Right lung (tissue), 5 donors: ENCODE data around the gene UHRF1. TPM values are rescaled to one million over a fixed set of nuclear protein-coding genes. Genes with fewer than 3 reads are reported as not detected.
A peak's percentile ranks its signal among the peaks of the same experiment; 100 is the strongest.
"Not testable (repeated sequence)": the region's sequence is repeated elsewhere in the genome, so short reads cannot be mapped to it uniquely, and the experiment has no call there.

Experiments used
- DNase-seq, 2 donors: peaks; one replicate each; pipeline ENCODE4 v3.0.0-alpha.2; 2013
- polyA plus RNA-seq, 5 donors: library from polyadenylated mRNA; unstranded; fragments of 120-200 nt; gene quantifications; one replicate each; pipeline versions ENCODE4 v1.2.1 to v1.2.3, GENCODE V29; 2013; ENCODE audit warnings: inconsistent platforms in 1 of 5, low replicate concordance in 1 of 5; ENCODE audit not compliant: insufficient read length in 5 of 5, insufficient read depth in 1 of 5

UHRF1 gene
- polyA plus RNA-seq, 5 donors, result 17.5 to 24.6 (median 23.0) TPM

DNA sequence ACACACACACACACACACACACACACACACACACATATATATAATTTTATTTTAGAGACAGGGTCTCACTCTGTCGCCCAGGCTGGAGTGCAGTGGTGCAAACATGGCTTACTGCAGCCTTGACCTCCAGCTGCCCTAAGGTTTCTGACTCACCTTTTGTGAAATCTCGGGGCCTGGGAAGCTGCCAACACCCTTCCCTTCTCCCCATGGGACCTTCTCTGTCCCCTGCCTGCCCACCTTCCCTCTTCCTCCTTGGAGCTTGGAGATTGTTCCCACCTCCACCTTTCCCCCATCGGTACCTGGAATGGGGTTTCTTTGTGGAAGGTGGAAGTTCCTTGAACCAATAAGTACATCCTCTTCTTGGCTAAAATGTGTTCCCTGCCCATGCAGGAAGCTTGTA, 12.9 kb upstream of the UHRF1 start:
- DNase-seq, result no peak

DNA sequence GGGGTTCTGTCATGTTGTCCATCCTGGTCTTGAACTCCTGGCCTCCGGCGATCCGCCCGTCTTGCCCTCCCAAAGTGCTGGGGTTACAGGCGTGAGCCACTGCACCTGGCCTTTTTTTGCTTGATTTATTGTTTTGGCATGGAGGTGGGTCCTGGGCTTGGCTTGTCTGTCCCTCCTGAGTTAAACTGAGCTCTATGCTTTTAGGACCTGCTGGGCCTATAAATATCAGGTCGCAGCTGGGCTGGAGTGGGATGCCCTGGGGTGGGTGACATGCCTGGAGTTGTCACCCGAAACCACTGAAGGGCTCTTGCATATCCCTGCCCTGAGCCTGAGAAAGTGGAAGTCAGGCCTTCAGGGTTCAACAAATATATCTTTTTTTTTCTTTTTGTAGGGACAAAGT, 12.2 kb upstream of the UHRF1 start:
- DNase-seq, result no peak

DNA sequence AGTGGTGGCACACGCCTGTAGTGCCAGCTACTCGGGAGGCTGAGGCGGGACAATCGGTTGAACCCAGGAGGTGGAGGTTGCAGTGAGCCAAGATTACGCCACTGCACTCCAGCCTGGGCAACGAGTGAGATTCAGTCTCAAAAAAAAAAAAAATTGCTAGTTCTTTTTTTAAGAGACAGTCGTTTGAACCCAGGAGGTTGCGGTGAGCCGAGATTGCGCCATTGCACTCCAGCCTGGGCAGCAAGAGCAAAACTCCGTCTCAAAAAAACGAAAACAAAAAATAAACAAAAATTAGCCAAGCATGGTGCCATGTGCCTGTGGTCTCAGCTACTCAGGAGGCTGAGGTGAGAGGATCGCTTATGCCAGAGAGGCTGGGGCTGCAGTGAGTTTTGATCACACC, 8.4 kb upstream of the UHRF1 start:
- DNase-seq, result not testable (repeated sequence)

DNA sequence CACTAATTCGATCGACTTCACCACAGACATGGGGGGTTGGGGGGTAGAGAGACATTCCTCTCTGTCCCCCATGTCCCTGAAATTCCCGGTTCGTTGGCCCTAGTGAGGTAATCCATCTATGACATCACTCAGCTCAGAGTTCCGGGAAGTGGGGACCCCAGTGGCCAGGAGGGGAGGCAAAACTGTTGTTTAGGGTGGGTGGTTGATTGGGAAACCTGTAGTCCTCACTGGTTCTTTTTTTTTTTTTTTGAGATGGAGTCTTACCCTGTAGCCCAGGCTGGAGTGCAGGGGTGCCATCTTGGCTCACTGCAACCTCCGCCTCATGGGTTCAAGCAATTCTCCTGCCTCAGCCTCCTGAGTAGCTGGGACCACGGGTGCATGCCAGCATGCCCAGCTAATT, 6.5 kb upstream of the UHRF1 start, which contains the start of gene ARRDC5:
TSS of gene ARRDC5 (minus strand) at position 101 of the 400 bp plus-strand sequence. CDS start at position 30, 71 bp downstream.
- DNase-seq, result no peak

DNA sequence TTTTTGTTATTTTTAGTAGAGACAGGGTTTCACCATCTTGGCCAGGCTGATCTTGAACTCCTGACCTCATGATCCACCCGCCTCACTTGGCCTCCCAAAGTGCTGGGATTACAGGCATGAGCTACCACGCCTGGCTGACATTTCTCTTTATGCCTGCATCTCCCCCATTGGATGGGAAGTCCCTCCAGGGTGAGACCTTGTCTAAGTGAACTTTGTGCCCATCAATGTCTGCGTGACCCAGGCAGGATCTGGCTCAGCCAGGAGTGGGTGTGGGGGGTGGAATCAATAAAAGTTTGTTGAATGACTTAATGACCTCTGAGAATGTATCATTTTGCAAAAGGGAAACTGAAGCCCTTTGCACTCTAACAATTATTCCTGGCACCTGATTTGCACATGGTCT, 4.8 kb upstream of the UHRF1 start:
- DNase-seq, result no peak

DNA sequence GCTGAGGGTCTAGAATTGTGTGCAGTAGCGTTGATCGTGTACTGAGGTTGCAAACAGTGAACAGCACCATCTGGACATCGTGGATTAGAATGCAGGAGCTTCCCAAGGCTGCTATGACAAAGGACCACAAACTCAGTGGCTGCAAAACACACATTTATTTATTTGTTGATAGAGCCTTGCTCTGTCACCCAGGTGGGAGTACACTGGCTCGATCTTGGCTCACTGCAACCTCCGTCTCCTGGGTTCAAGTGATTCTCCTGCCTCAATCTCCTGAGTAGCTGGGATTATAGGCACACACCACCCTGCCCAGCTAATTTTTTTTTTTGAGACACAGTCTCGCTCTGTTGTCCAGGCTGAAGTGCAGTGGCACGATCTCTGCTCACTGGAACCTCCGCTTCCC, 2.3 kb upstream of the UHRF1 start:
- no peak for DNase-seq

DNA sequence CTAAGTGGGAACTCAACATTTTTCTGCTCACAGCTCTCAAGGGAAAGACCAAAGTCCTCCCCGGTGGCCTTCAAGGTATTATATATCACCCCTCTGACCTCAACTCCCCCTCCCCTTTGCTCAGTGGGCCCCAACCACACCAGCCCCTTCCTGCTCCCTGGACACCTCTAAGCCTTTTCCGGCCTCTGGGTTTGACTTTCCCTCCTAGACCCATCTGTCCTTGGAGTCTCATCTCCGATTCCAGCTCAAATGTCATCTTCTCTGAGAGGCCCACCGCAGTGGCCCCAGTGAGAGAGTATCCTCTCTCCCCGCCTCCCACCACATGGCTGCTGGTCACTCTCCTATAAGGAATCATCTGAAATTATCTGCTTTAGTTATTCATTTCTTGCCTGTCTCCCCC, 941 bp upstream of the UHRF1 start:
- no peak for DNase-seq

DNA sequence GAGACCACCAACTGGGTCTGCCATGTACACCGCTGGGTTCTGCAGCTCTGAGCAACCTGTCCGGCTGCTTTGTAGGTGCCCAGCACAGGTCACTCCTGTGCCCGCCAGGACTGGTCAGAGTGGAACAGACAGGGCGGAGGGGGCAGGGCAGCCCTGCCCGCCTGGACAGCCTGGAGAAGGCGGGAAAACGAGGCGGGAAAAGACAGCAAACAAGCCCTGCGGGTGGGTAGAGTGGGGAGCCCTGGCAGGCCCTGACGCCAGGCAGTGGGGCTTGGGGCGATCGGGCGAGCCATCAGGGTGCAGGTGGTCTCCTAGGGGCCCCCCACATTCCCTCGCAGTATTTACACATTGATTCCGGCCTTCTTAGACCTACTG, 533 bp upstream of the UHRF1 start:
- no peak for DNase-seq

DNA sequence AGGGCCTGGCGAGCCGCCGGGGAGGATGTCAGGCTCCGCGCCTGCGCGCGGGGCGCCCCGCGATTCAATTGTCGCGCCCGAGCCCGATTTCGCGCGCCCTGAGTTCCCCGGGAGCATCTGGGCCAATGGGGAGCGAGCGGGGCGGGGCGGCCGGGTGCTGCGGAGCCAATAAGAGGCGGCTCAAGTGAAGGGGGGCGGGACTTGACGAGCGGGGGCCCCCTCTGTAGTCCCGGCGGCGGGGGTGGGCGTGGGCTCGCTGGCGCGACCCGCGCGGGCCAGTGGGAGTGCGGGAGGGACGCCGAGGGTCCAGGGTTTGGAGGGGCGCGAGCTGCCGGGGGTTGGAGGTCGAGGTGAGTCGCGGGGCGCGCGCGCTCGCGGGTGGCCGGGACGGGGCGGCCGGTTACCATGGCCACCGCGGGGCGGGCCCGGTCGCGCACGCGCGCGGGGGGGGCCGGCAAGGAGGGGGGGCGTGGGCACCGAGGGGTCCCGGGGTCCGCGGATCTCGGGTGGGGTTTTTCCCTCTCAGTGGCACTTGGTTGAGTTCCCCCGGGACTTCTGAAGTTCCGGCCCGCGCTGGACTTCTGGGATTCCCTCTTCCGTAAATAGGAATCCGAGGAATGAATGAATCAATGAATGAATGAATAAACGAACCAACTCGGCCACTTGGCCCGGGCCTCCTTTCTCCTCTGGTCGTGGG, 744 bp downstream of the UHRF1 start:
- peak; percentile 84 to 87 for DNase-seq

DNA sequence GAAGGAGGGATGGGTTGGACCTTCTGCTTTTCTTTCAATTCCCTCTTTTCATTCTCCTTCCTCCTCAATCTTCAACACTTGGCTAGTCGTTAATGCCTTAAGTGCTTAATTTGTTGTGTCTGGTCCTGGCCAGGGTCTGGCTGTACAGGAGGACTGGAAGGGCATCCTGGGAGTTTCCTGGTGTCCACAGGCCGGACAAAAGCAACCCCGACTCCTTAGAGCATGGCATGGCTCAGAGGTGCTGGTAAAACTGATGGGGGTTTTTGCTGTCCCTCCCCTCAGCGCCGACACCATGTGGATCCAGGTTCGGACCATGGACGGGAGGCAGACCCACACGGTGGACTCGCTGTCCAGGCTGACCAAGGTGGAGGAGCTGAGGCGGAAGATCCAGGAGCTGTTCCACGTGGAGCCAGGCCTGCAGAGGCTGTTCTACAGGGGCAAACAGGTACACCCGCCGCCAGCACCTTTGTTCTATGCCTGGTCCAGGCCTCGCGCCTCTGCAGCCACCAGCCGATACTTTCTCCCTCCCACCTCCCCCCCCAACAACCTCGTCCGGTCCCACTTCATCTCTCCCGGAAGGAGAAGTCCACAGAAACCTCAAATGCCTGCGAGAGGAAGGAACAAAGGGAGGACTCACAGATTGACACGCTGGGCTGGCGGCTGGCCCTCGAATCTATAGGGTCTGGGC, 1.4 kb downstream of the UHRF1 start:
- DNase-seq, result peak in 1 of 2 donors; percentile 11

DNA sequence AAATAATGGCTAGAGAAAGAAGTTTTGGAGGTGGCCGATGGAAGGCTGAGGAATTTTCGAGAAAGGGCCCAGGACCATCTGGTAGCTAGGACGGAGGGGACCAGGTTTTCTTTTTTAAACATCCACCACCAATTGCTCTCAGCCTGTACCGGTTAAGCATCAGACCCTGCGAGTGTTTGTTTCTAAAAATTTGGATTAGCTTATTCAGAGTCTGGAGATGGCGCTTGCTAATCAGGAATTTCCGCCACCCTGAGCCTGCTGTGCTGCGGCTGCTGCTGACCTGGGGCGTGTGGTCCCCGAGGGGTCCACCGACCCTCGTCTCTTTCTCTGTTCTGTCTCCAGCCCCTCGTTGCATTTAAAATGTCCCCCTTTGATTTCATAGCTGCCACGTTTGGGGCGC, 2.0 kb downstream of the UHRF1 start:
- no peak for DNase-seq

DNA sequence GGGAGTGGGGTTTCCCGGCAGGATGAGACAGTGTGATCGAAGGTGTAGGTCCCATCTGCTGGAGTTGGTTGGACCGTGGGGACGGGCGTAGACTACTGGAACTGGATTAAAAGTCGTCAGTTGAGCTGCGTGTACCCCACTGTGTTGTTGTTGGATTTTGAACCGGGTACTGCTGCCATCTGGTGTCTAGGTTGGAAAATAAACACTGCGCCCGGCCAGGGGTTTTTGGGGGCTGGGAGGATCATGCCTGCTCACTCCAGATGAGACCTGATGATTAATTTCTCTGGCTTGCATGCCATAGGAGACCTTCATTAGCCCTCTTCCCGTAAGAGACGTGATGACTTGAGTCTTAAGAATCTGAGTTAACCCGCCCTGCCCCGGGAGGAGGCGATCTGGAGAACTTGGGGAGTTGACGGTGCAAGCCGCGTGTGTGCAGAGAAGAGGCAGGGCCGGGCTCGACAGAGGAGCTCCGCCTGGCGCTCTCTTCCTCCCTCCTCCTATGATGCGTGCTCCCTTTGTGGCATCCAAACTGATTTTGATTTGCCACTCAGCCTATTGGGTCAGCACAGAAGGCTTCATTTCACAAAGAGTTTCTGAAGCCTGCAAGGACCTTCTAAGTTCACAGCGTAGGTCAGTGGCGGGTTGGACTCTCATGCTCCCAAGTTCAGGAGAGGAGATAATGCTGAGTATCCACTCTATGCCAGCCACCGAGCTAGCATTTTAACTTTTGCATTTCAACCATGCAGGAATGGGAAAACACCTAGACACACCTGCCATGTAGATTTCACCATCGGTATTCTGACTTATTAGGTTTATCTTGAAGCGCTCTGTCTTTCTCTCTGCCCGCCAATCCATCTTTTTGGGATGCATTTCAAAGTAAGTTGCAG, 2.7 kb downstream of the UHRF1 start:
- peak; percentile 42 to 58 for DNase-seq

DNA sequence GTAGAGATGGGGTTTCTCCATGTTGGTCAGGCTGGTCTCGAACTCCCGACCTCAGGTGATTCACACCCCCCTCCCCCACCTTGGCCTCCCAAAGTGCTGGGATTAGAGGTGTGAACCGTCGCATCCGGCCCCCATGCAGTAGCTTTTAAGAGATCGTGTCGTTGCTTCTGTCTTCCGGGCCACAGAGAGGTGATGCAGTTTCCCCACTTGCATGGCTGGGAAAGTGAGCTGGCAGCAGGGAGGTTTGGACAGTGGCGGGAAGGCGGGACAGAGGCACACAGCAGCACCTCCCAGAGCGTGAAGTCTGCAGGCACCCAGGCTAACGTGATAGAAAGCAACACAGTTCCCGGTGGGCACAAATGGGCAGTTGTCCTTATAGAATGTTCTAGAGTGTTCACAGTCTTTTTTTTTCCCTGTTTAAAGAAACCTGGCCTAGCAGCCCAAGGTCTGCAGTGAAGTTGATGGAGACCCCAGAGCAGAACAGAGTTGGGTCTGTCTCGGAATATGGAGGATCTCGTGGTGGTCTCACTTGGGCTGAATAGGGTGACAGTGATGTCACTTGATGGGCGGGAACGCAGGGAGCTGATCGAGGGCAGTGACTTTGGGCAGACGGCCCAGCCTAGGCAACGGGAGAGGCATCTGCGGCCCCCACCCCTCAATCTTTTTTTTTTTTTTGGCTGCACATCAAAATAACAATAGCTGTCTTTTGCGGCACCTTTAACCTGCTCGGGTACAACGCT, 4.9 kb downstream of the UHRF1 start:
- no peak for DNase-seq

DNA sequence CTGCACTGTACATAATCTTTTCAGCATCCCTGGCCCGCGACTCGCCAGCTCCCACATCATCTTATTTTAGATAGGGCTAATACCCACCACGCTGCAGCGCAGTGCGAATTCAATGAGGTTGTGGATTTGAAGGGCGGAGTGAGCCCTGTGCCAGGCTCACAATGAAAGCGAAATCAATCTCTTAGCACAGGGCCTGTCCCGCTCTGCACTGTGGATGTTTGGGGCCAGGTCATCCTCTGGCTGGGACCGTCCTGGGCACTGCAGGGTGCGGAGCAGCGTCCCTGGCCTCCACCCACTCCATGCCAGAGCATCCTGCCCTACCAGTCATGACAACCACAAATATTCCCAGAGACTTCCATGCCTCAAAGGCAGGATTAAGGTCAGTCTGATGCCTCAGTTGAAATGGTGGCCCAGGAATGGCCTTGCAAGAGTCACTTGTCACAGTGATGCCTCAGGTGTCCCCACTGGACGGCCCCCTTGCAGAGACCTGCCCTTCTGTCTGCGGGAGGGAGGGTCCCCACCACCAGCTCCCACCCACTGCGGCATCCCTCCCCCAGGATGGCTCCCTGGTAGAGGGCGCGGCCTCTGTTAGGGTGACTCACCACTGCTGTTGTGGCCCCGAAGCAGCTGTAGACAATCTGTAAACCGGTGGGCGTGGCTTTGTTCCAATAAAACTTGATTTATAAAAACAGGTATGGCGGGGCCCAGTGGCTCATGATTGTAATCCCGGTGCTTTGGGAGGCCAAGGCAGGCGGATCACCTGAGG, 5.6 kb downstream of the UHRF1 start:
- DNase-seq, result no peak

DNA sequence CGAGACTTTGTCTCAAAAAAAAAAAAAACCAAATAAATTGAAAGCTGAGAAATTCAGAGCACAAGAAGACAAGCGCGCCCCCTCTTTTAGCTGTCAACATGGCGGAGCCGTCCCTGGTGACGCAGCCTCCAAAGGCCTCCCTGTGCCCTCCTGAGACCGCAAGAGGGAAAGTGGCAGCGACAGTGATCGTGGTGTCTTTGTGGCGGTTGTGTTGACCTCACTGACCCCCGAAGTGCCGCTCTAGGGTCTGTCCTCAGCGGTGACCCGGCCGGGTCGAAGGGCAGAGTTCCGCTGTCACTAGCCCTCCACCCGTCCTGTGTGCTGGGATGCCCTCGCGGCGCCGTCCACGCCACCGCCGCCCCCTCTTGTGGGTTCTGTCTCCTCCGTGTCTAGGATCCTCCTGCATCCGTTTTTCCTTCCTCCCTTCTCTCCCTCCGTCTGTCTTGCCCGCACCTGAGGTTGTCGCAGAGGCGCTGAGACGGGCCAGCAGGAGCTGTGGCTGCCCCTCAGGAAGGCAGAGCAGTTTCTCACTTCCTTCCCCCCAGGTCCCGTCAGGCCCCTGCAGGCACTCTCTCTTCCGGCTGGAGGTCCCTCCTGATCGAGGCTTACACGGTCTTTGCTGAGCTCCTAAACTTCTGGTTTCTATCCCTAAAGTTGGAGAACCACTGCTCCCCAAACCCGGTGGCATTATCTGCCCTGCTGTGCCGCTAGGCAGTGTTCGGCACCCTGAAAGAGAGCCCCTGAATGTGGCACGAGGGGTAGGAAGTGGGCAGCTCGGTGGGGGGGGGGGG, 7.2 kb downstream of the UHRF1 start:
- DNase-seq, result no peak

DNA sequence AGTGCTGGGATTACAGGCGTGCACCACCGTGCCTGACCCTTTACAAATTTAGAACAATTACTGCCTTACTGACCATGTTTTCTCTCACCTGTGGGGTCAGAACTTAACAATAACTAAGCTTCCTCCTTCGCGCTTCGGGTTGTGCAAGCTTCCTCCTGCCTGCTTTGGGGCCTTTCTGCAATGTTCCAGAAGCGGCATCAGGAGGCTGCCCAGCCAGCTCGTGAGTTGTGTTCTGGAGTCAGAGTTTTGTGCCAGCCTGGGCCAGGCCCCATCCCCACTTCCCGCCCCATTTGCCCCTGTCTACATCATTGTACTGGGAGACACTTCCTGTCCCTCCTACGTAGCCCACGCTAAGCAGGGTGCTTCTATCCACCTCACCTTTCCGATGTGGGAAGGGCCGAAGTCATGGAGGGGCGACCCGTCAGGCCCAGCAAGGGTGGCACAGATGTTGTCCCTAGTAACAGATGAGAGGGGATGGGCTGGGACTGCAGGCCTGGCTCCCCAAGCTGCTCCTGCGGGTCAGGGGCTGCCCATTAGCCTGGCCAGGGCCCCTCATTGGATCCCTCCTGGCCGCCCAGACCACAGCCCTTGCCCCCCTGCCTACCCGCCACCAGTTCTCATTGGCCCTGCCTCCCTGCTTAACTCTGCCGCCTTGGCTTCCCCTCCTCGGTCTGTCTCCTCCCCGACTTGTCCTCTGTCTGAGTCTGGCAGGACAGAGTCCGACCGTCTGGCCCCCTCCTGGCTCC, 13.4 kb downstream of the UHRF1 start:
- no peak for DNase-seq

DNA sequence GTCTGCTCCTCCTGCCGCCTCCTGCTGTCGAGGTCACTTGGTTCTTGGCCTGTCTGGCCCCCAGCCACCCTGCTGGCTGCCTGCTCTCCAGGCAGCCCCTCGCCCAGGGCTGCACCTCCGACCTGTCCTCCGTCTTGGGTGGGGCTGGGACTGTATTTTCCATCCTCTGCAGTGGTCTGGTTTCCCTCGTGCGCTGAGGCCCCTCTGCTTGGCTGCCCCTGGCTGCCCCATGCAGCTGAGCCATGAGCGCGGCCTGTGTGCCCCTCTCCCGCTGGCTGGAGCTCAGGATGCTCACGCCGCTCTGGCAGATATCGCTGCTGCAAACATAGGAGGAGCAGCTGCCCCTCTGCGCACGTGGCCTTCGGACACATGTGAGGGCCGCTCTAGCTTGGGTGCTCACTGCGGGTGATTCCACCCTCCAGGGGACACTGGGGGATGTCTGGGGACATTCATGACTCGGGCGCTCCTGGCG, 14.0 kb downstream of the UHRF1 start:
- DNase-seq, result no peak

DNA sequence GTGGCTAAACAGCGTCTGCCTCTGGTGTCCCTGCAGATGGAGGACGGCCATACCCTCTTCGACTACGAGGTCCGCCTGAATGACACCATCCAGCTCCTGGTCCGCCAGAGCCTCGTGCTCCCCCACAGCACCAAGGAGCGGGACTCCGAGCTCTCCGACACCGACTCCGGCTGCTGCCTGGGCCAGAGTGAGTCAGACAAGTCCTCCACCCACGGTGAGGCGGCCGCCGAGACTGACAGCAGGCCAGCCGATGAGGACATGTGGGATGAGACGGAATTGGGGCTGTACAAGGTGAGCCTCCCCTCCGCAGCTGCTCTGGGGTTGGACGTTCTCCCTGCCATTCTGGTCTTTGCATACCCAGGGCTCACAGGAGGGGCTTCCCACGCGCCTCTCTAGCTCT, 19.9 kb downstream of the UHRF1 start:
- DNase-seq, result no peak

DNA sequence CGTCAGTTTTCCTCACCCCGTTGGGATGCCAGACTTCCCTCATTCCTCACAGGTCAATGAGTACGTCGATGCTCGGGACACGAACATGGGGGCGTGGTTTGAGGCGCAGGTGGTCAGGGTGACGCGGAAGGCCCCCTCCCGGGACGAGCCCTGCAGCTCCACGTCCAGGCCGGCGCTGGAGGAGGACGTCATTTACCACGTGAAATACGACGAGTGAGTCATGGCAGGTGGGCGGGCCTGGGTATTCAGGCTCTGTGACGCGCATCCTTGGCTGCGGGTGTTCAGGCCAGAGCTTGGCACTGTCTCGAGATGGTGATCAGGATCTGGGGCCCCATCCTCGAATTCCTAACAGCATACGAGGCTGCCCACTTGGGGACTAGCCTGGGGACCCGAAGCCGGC, 21.4 kb downstream of the UHRF1 start:
- DNase-seq, result no peak
